SK-N-SH (cell line): ENCODE measurements around the gene TMEM54. TPM values are rescaled to one million over a fixed set of nuclear protein-coding genes. Genes with fewer than 3 reads are reported as not detected.

Experiments used
- CTCF ChIA-PET: fragments of 300-600, 350-600 bp; formaldehyde crosslinking; extraction: SDS; loops from one replicate; lab custom pipeline; 2021; lab: Yijun Ruan, JAX
- POLR2A ChIA-PET: fragments of 350-600 bp; sonication (Branson Sonifier 250); formaldehyde crosslinking; extraction: SDS; loops from one replicate; lab custom pipeline; 2020; ENCODE audit warnings: antibody characterized with exemption, inconsistent platforms; lab: Yijun Ruan, JAX
- DNase-seq: peaks from one replicate; pipeline ENCODE4 v3.0.0; 2012
- H2AFZ ChIP-seq: fragments of 200-600 bp; sonication (generic); 2 replicates; pipeline ENCODE4 v1.8.1; 2016; ENCODE audit warnings: antibody characterized with exemption, mild to moderate bottlenecking, low read depth
- H3F3A ChIP-seq: fragments of 200-600 bp; sonication (generic); replicated peaks from 2 replicates; pipeline ENCODE3; 2016; ENCODE audit warnings: antibody characterized with exemption, mild to moderate bottlenecking; ENCODE audit not compliant: insufficient read depth
- H3K27ac ChIP-seq, 2 experiments: fragments of 200-500 bp in 1 of 2; fragments of 200-600 bp in 1 of 2; sonication (Bioruptor generic) in 1 of 2; sonication (generic), shearing (Covaris generic) in 1 of 2; 2 replicates each; pipeline versions ENCODE4 v1.5.1 to v1.6.1; 2014 to 2016; ENCODE audit warnings: low read depth in 2 of 2, inconsistent platforms in 1 of 2, low read length in 1 of 2, mild to moderate bottlenecking in 1 of 2, mixed read lengths in 1 of 2
- H3K27me3 ChIP-seq: fragments of 200-600 bp; sonication (generic), shearing (Covaris generic); 2 replicates; pipeline ENCODE4 v1.6.1; 2016; ENCODE audit warnings: mixed run types; ENCODE audit not compliant: insufficient read depth
- H3K36me3 ChIP-seq, 2 experiments: fragments of 200-500 bp in 1 of 2; fragments of 200-600 bp in 1 of 2; sonication (Bioruptor generic) in 1 of 2; sonication (generic) in 1 of 2; replicated peaks in 1 of 2; 2 replicates each; pipeline versions ENCODE3 to v1.5.1; 2014 to 2016; ENCODE audit warnings: low read length in 1 of 2, mild to moderate bottlenecking in 1 of 2; ENCODE audit not compliant: insufficient read depth in 2 of 2, control insufficient read depth in 1 of 2
- H3K4me1 ChIP-seq, 2 experiments: fragments of 200-500 bp in 1 of 2; fragments of 200-600 bp in 1 of 2; sonication (Bioruptor generic) in 1 of 2; sonication (generic), shearing (Covaris generic) in 1 of 2; 2 replicates each; pipeline versions ENCODE4 v1.5.1 to v1.6.1; 2014 to 2016; ENCODE audit warnings: low read depth in 1 of 2, low read length in 1 of 2, mixed run types in 1 of 2; ENCODE audit not compliant: insufficient read depth in 2 of 2, control insufficient read depth in 1 of 2
- H3K4me2 ChIP-seq: fragments of 200-600 bp; sonication (generic), shearing (Covaris generic); 2 replicates; pipeline ENCODE4 v1.6.1; 2017; ENCODE audit warnings: mixed run types
- H3K4me3 ChIP-seq, 2 experiments: fragments of 200-500 bp in 1 of 2; fragments of 200-600 bp in 1 of 2; sonication (Bioruptor generic) in 1 of 2; sonication (generic), shearing (Covaris generic) in 1 of 2; 2 replicates each; pipeline versions ENCODE4 v1.5.1 to v1.8.1; 2014 to 2016; ENCODE audit warnings: low read depth in 2 of 2, inconsistent platforms in 1 of 2, low read length in 1 of 2, mild to moderate bottlenecking in 1 of 2, mixed read lengths in 1 of 2, moderate library complexity in 1 of 2
- H3K79me2 ChIP-seq: fragments of 200-600 bp; sonication (generic); 2 replicates; pipeline ENCODE4 v1.8.1; 2017; ENCODE audit warnings: mild to moderate bottlenecking; ENCODE audit not compliant: insufficient read depth
- H3K9ac ChIP-seq: fragments of 200-600 bp; sonication (generic); 2 replicates; pipeline ENCODE4 v1.6.1; 2017; ENCODE audit warnings: mixed run types
- H3K9me2 ChIP-seq: fragments of 200-600 bp; sonication (generic); 2 replicates; pipeline ENCODE4 v1.6.1; 2017; ENCODE audit warnings: mixed run types
- H3K9me3 ChIP-seq: fragments of 200-600 bp; sonication (generic); 2 replicates; pipeline ENCODE4 v1.6.1; 2017; ENCODE audit warnings: mixed run types, mild to moderate bottlenecking, moderate library complexity
- H4K20me1 ChIP-seq: fragments of 200-600 bp; sonication (generic); 2 replicates; pipeline ENCODE4 v1.6.1; 2017; ENCODE audit warnings: mild to moderate bottlenecking, mixed run types; ENCODE audit not compliant: insufficient read depth
- CHD2 ChIP-seq: fragments of 150-350 bp; IDR thresholded peaks from 2 replicates; pipeline ENCODE4 v1.6.1; 2018; ENCODE audit warnings: low read length; ENCODE audit not compliant: partially characterized antibody
- ELF1 ChIP-seq: IDR thresholded peaks from 2 replicates; pipeline ENCODE4 v1.4.0; 2012
- IRF3 ChIP-seq: fragments of 150-350 bp; IDR thresholded peaks from 2 replicates; pipeline ENCODE4 v1.6.1; 2016; ENCODE audit warnings: mild to moderate bottlenecking, low read depth, low read length
- MEF2A ChIP-seq: IDR thresholded peaks from 2 replicates; pipeline ENCODE4 v1.4.0; 2012; ENCODE audit warnings: low read depth, borderline replicate concordance
- RFX5 ChIP-seq: IDR thresholded peaks from 2 replicates; pipeline ENCODE4 v1.6.1; 2012; ENCODE audit warnings: mild to moderate bottlenecking, improper control_type of control experiment, low read length
- RXRA ChIP-seq: IDR thresholded peaks from 2 replicates; pipeline ENCODE4 v1.4.0; 2012; ENCODE audit warnings: low read depth, mild to moderate bottlenecking, borderline replicate concordance
- SIN3A ChIP-seq: IDR thresholded peaks from 2 replicates; pipeline ENCODE4 v1.6.1; 2012; ENCODE audit warnings: low read depth, mild to moderate bottlenecking, low read length, moderate library complexity, borderline replicate concordance
- YY1 ChIP-seq: IDR thresholded peaks from 2 replicates; pipeline ENCODE4 v1.4.0; 2012; ENCODE audit warnings: low read depth, mild to moderate bottlenecking
- WGBS: methylation state at CpG from one replicate; pipeline ENCODE4 v1.1.6; 2017; ENCODE audit warnings: low lambda C conversion rate; 5-methylcytosine and 5-hydroxymethylcytosine counted together
- polyA plus RNA-seq, 3 experiments: library from polyadenylated mRNA; depleted of rRNA; stranded (reverse); fragments of >200 nt; gene quantifications; 2 replicates each; pipeline ENCODE4 v1.2.3, GENCODE V29; 2012
- TF ChIP-seq, protein P1 (sequence below): IDR thresholded peaks from 2 replicates; pipeline ENCODE4 v1.4.0; 2012; ENCODE audit warnings: low read depth

The TMEM54 gene
- polyA plus RNA-seq, 1 of the 3 experiments (the other 2 are of a cell fraction) = 66.6 TPM

DNA sequence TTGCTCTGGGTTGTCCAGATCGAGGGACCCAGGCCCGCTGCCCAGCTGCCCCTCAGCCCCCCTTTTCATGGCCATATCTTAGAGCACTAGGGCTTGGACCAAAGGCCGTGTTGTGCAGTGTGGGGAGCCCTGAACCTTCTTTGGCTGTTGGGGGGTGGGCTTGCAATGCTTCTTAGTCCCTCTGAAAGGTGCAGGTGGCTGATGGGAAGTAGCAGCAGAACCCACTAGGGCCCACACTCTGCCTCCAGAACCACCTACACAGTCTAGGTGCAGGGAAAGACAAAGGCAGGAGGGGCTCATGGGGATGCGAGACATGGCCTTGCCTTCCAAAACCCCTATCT lies 17.2 kb downstream of the TMEM54 start:
- TF ChIP-seq SIN3A (no peak), RFX5 (no peak), CHD2 (no peak), MEF2A (no peak)
- Histone ChIP-seq H3F3A (no peaks in the 10 kb centered on the region), H3K36me3 (no peaks in the 10 kb centered on the region), H3K9me2 (no peaks in the 10 kb centered on the region), H3K9me3 (no peaks in the 10 kb centered on the region), H2AFZ (no peak overlapping the region), H3K27ac (no peak overlapping the region), H3K9ac (no peak overlapping the region), H3K79me2 (no peaks in the 10 kb centered on the region), H3K4me1 (peaks cover 0 to 4% of the 10 kb centered on the region in 2 experiments; a peak in 1 of 4 replicates), H3K4me2 (no peak overlapping the region), H3K27me3 (no peaks in the 10 kb centered on the region; the same call in 1 of the 2 replicates), H4K20me1 (0 out of 2 replicates have a peak, but pooled peaks cover 4% of the 10 kb centered on the region), H3K4me3 (no peak overlapping the region)
- POLR2A ChIA-PET = no interaction called here
- WGBS = 87% methylated on average over 3 of the region's 4 CpGs
- no peak for DNase-seq
- CTCF ChIA-PET = interaction anchor here (5.1 to 9.0 kb wide), 2 partner anchors 7 to 12 kb away, joined by 37 to 46 read pairs; partner anchors contain the start of gene FNDC5

DNA sequence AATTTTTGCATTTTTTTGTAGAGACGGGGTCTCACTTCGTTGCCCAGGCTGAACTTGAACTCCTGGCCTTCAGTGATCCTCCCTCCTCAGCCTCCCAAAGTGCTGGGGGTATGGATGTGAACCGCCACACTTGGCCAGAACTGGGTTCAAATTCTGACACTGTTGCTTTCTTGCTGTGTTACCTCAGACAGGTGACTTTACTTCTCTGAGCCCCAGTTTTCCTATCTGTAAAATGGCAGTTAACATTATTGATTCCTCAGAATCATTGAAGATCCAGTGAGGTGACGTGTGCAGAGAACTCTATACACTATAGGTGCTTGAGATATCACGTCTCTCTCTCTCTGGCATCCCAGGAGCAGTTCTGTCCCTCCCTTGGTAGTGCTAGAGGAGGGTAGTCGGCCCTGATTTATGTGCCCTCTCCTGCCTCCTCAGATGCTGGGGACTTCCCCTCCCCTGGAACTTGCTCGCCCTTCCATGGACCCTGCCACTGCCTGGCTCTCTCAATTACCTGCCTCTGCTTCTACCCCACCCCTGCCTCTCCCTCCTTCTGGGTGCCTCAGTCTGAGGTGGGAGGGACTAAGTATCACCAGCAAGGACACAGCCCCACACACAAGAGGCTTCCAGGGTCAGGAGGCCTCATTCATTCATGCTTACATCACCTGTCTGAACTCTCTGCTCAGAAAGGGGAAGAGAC lies 17.7 kb downstream of the TMEM54 start:
- no peak overlapping the region for H2AFZ ChIP-seq
- TF ChIP-seq, protein P1, sequence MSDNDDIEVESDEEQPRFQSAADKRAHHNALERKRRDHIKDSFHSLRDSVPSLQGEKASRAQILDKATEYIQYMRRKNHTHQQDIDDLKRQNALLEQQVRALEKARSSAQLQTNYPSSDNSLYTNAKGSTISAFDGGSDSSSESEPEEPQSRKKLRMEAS = no peak
- TF ChIP-seq YY1 = no peak
- no peak for TF ChIP-seq IRF3
- TF ChIP-seq RXRA = no peak
- no peak for TF ChIP-seq ELF1
- TF ChIP-seq, all 33 proteins: peak for 0
- H3K4me1 ChIP-seq = peaks cover 0 to 4% of the 10 kb centered on the region in 2 experiments; a peak in 1 of 4 replicates
- no peak overlapping the region for H3K27ac ChIP-seq
- no peak overlapping the region for H3K4me2 ChIP-seq
- 0 out of 2 replicates have a peak, but pooled peaks cover 4% of the 10 kb centered on the region for H4K20me1 ChIP-seq
- no peaks in the 10 kb centered on the region for H3K36me3 ChIP-seq
- no peaks in the 10 kb centered on the region; the same call in 1 of the 2 replicates for H3K27me3 ChIP-seq
- H3K9me2 ChIP-seq = no peaks in the 10 kb centered on the region
- no peak overlapping the region for H3K4me3 ChIP-seq
- no peak for DNase-seq
- CTCF ChIA-PET = interaction anchor here (2.9 to 9.0 kb wide), 3 partner anchors 7 to 12 kb away, joined by 13 to 46 read pairs (median 37); partner anchors contain the start of gene FNDC5
- no peaks in the 10 kb centered on the region for H3K79me2 ChIP-seq
- H3K9me3 ChIP-seq = no peaks in the 10 kb centered on the region
- POLR2A ChIA-PET = no interaction called here
- 66% methylated on average over 7 of the region's 7 CpGs for WGBS
- no peak overlapping the region for H3K9ac ChIP-seq
- H3F3A ChIP-seq = no peaks in the 10 kb centered on the region
